Thyroid gland (tissue), 4 donors: ENCODE measurements around the gene SLC8A3. TPM values are rescaled to one million over a fixed set of nuclear protein-coding genes. Genes with fewer than 3 reads are reported as not detected.

Experiments used
- DNase-seq, 2 donors: peaks; one replicate each; pipeline ENCODE4 v3.0.0-alpha.2; 2019
- H3K27ac ChIP-seq, 3 donors: fragments of 200-600 bp; sonication (generic); 1 replicate in 2 of 3; 2 replicates in 1 of 3; pipeline ENCODE4 v1.5.1; 2016 to 2019; ENCODE audit warnings: mild to moderate bottlenecking in 1 of 3, moderate library complexity in 1 of 3
- H3K27me3 ChIP-seq: fragments of 200-600 bp; sonication (generic); one replicate; pipeline ENCODE4 v1.5.1; 2019
- H3K36me3 ChIP-seq, 2 donors: fragments of 200-600 bp; sonication (generic); one replicate each; pipeline ENCODE4 v1.5.1; 2016 to 2019
- H3K4me1 ChIP-seq, 2 donors: fragments of 200-600 bp; sonication (generic); one replicate each; pipeline ENCODE4 v1.5.1; 2017 to 2019
- H3K4me3 ChIP-seq, 3 donors: fragments of 200-600 bp; sonication (generic); replicated peaks in 1 of 3; 1 replicate in 2 of 3; 2 replicates in 1 of 3; pipeline ENCODE4 v1.5.1; 2016; ENCODE audit warnings: mild to moderate bottlenecking in 1 of 3
- H3K9me3 ChIP-seq: fragments of 200-600 bp; sonication (generic); one replicate; pipeline ENCODE4 v1.5.1; 2017
- CTCF ChIP-seq, 6 experiments: fragments of 200-600 bp in 3 of 6; fragments of 450-650 bp in 3 of 6; sonication (generic) in 3 of 6; IDR thresholded peaks; one replicate each; pipeline ENCODE4 v1.5.1; 2016 to 2019; ENCODE audit warnings: antibody characterized with exemption in 6 of 6, mild to moderate bottlenecking in 2 of 6, inconsistent platforms in 1 of 6, moderate library complexity in 1 of 6
- POLR2A ChIP-seq, 2 donors: fragments of 450-650 bp; IDR thresholded peaks; one replicate each; pipeline ENCODE4 v1.6.1; 2017; ENCODE audit warnings: antibody characterized with exemption in 2 of 2, mild to moderate bottlenecking in 2 of 2, moderate library complexity in 1 of 2
- WGBS, 2 donors: methylation state at CpG; one replicate each; pipeline ENCODE4 v1.1.5; 2017; 5-methylcytosine and 5-hydroxymethylcytosine counted together
- intact Hi-C: fragments of 100-400 bp; cut with DNase I; formaldehyde crosslinking; loops from one replicate; pipeline ENCODE4 v1.15.1; 2023
- total RNA-seq, 4 donors: library from RNA; depleted of rRNA; stranded (reverse); fragments of >200 nt; gene quantifications; one replicate each; pipeline ENCODE4 v1.2.3, GENCODE V29; 2016

The SLC8A3 gene
- total RNA-seq, 4 donors from 2014 or later, result 0.29 TPM; not detected in 3

- Histone ChIP-seq H3K4me3 (no peak overlapping the region), H3K36me3 (no peaks in the 10 kb centered on the region), H3K27ac (no peak overlapping the region), H3K27me3 (no peaks in the 10 kb centered on the region), H3K4me1 (no peaks in the 10 kb centered on the region), H3K9me3 (no peaks in the 10 kb centered on the region)
- no peak for DNase-seq
- TF ChIP-seq POLR2A (IDR thresholded peaks at IDR 0.05) (no peak), CTCF (IDR thresholded peaks at IDR 0.05) (no peak)
- 60 to 91% methylated on average over 2 of the region's 2 CpGs for WGBS, 2 donors
- intact Hi-C loops, result no loop called here
These were observed 65.0 kb downstream of the SLC8A3 start for GRCh38 chr14:70123796-70124195.

GRCh38 chr14:70121521-70121920, 67.2 kb downstream of the SLC8A3 start:
- no peak for DNase-seq
- Histone ChIP-seq H3K9me3 (no peaks in the 10 kb centered on the region), H3K27me3 (no peaks in the 10 kb centered on the region), H3K27ac (no peak overlapping the region), H3K4me3 (no peak overlapping the region), H3K4me1 (no peaks in the 10 kb centered on the region), H3K36me3 (no peaks in the 10 kb centered on the region)
- intact Hi-C loops, result no loop called here
- TF ChIP-seq CTCF (IDR thresholded peaks at IDR 0.05) (no peak), POLR2A (IDR thresholded peaks at IDR 0.05) (no peak)
- 11 to 12% methylated on average over 1 of the region's 1 CpG for WGBS, 2 donors

- Histone ChIP-seq H3K4me1 (no peaks in the 10 kb centered on the region), H3K27me3 (no peaks in the 10 kb centered on the region), H3K27ac (no peak overlapping the region), H3K4me3 (no peak overlapping the region), H3K9me3 (no peaks in the 10 kb centered on the region), H3K36me3 (no peaks in the 10 kb centered on the region)
- intact Hi-C loops, result no loop called here
- WGBS, 2 donors, result 60 to 70% methylated on average over 3 of the region's 3 CpGs
- no peak for DNase-seq
- no peak for TF ChIP-seq POLR2A (IDR thresholded peaks at IDR 0.05)
- no peak for TF ChIP-seq CTCF (IDR thresholded peaks at IDR 0.05)
These were observed 70.7 kb downstream of the SLC8A3 start for GRCh38 chr14:70118064-70118463.

GRCh38 chr14:70116278-70116677, 72.5 kb downstream of the SLC8A3 start:
- no peaks in the 10 kb centered on the region for H3K4me1 ChIP-seq
- no peaks in the 10 kb centered on the region for H3K36me3 ChIP-seq
- no peaks in the 10 kb centered on the region for H3K9me3 ChIP-seq
- no peak overlapping the region for H3K4me3 ChIP-seq
- no peak for TF ChIP-seq POLR2A (IDR thresholded peaks at IDR 0.05)
- no peak for TF ChIP-seq CTCF (IDR thresholded peaks at IDR 0.05)
- intact Hi-C loops, result no loop called here
- no peaks in the 10 kb centered on the region for H3K27me3 ChIP-seq
- H3K27ac ChIP-seq, result no peak overlapping the region
- WGBS, 2 donors, result 57 to 65% methylated on average over 5 of the region's 5 CpGs
- DNase-seq, result no peak

GRCh38 chr14:70114621-70115156, 74.1 kb downstream of the SLC8A3 start:
- no peaks in the 10 kb centered on the region for H3K4me1 ChIP-seq
- no peak for DNase-seq
- no peak overlapping the region for H3K4me3 ChIP-seq
- WGBS, 2 donors, result 66 to 81% methylated on average over 12 of the region's 12 CpGs
- H3K36me3 ChIP-seq, result no peaks in the 10 kb centered on the region
- H3K27ac ChIP-seq, result no peak overlapping the region
- no peaks in the 10 kb centered on the region for H3K27me3 ChIP-seq
- intact Hi-C loops, result no loop called here
- H3K9me3 ChIP-seq, result no peaks in the 10 kb centered on the region
- TF ChIP-seq POLR2A (IDR thresholded peaks at IDR 0.05) (no peak), CTCF (IDR thresholded peaks at IDR 0.05) (no peak)
